Measurements from ENCODE around the gene CACNA2D4.

DNA sequence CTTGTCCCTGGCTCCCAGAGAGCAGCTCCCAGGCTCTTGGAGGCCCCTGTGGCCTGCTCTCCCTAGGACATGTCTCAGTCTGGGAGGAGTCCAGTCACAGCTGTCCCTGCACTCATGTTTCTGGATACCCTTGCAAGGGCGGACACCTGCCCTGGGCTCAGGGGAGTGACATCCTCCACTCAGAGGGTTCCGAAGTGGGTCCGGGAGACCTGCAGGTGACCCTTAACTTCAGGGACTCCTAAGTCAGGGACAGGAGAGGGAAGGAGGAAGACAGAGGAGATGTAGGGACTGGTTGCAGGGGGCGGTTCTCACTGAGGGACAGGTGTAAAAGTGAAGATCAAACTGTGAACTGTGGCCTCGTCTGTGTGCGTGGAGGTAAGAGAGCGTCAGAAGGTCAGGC is 37.6 kb downstream of the CACNA2D4 start:
- TF ChIP-seq, protein P1, sequence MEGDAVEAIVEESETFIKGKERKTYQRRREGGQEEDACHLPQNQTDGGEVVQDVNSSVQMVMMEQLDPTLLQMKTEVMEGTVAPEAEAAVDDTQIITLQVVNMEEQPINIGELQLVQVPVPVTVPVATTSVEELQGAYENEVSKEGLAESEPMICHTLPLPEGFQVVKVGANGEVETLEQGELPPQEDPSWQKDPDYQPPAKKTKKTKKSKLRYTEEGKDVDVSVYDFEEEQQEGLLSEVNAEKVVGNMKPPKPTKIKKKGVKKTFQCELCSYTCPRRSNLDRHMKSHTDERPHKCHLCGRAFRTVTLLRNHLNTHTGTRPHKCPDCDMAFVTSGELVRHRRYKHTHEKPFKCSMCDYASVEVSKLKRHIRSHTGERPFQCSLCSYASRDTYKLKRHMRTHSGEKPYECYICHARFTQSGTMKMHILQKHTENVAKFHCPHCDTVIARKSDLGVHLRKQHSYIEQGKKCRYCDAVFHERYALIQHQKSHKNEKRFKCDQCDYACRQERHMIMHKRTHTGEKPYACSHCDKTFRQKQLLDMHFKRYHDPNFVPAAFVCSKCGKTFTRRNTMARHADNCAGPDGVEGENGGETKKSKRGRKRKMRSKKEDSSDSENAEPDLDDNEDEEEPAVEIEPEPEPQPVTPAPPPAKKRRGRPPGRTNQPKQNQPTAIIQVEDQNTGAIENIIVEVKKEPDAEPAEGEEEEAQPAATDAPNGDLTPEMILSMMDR (conservative IDR thresholded peaks at IDR 0.05 in 1 of 2, IDR thresholded peaks at IDR 0.05 in 1 of 2; ENCODE audit: low read depth in 1 of 2, low read length in 2 of 2): no peak
- no peak for TF ChIP-seq EZH2 (IDR thresholded peaks at IDR 0.05; ENCODE audit: low read length, missing control alignments)
